ENCODE results near the gene PRKN.

Gene PRKN

GRCh38 chr6:161434921-161435747 is 1292.4 kb downstream of the PRKN start:
- no peak for DNase-seq (ENCODE audit: low read depth)
- TF ChIP-seq MAX (IDR thresholded peaks at IDR 0.05; ENCODE audit: low read depth, low read length) (no peak), MYC (IDR thresholded peaks at IDR 0.05; ENCODE audit: low read depth, low read length) (no peak), POLR2A (IDR thresholded peaks at IDR 0.05; ENCODE audit: extremely low read depth, insufficient read length) (no peak)
- TF ChIP-seq, protein P1, sequence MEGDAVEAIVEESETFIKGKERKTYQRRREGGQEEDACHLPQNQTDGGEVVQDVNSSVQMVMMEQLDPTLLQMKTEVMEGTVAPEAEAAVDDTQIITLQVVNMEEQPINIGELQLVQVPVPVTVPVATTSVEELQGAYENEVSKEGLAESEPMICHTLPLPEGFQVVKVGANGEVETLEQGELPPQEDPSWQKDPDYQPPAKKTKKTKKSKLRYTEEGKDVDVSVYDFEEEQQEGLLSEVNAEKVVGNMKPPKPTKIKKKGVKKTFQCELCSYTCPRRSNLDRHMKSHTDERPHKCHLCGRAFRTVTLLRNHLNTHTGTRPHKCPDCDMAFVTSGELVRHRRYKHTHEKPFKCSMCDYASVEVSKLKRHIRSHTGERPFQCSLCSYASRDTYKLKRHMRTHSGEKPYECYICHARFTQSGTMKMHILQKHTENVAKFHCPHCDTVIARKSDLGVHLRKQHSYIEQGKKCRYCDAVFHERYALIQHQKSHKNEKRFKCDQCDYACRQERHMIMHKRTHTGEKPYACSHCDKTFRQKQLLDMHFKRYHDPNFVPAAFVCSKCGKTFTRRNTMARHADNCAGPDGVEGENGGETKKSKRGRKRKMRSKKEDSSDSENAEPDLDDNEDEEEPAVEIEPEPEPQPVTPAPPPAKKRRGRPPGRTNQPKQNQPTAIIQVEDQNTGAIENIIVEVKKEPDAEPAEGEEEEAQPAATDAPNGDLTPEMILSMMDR (IDR thresholded peaks at IDR 0.05; ENCODE audit: low read depth, low read length): no peak
- H3K4me3 ChIP-seq (ENCODE audit: low read depth, low read length): no peak overlapping the region

DNA sequence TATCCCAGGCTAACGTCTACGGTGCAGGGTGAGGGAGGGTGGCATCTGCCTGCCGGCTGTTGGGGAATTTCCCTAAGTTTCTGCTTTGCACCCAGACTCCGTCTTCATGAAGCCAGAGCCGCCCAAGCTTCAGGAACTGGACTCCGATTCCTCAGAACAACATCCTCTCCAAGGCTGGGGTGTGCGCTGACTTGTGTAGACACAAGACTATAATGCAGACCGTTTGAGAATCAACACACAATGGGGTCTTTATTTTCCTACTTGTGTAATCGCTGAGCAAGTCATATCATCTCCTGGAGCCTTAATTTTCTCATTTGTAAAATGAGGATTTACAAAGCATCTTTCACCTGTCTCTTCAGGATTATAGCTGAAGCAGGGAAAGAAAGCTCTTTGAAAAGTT is 1293.2 kb downstream of the PRKN start:
- no peak for DNase-seq (ENCODE audit: low read depth)
- no peak overlapping the region for H3K4me3 ChIP-seq (ENCODE audit: low read depth, low read length)
- TF ChIP-seq POLR2A (IDR thresholded peaks at IDR 0.05; ENCODE audit: extremely low read depth, insufficient read length): no peak
- TF ChIP-seq MAX (IDR thresholded peaks at IDR 0.05; ENCODE audit: low read depth, low read length): no peak
- TF ChIP-seq, protein P1 (IDR thresholded peaks at IDR 0.05; ENCODE audit: low read depth, low read length): no peak
- no peak for TF ChIP-seq MYC (IDR thresholded peaks at IDR 0.05; ENCODE audit: low read depth, low read length)

DNA sequence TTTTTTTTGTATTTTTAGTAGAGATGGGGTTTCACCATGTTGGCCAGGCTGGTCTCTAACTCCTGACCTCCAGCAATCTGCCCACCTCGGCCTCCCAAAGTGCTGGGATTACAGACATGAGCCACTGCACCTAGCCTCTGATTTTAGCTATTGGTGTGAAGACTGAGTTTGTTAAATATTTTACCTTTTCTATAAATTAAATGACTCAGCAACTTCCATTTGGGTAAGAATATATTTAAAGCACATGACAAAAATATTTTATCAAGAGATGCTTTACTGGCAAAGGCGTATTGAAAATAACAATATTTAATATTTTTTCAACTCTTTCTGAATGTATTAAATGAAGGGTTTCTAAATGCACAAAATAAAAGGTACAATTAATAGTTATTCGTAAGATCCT is 1295.0 kb downstream of the PRKN start:
- no peak overlapping the region for H3K4me3 ChIP-seq (ENCODE audit: low read depth, low read length)
- no peak for DNase-seq (ENCODE audit: low read depth)
- TF ChIP-seq, protein P1 (IDR thresholded peaks at IDR 0.05; ENCODE audit: low read depth, low read length): no peak
- no peak for TF ChIP-seq MAX (IDR thresholded peaks at IDR 0.05; ENCODE audit: low read depth, low read length)
- no peak for TF ChIP-seq MYC (IDR thresholded peaks at IDR 0.05; ENCODE audit: low read depth, low read length)
- no peak for TF ChIP-seq POLR2A (IDR thresholded peaks at IDR 0.05; ENCODE audit: extremely low read depth, insufficient read length)

DNA sequence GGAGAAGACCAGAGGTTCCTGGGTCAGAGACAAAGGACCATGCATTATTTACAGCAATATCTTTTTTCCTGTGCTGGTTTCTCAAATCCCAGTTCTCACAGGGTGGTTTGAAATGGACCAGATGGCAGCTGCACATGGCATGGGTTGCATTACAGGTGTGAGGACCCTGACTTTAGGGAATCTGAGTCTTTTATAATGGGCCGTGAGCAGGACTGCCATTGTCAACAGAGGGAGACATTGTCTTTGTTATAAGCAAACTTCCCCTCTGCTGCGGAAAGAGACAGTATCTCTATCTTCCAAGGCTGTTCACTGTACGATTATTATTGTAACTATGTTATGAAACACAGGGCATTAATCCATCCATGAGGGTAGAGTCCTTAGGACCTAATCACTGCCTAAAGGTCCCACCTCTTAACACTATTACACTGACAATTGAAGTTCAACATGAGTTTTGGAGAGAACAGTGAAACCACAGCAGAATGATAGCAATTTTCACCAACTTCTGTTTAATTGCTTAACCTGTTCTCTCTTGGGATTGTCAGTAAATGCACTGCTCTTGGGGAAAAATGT is 1297.6 kb downstream of the PRKN start:
- H3K4me3 ChIP-seq (ENCODE audit: low read depth, low read length): no peak overlapping the region
- peak; percentile 43; the same call in 1 of the 2 replicates for TF ChIP-seq MAX (IDR thresholded peaks at IDR 0.05; ENCODE audit: low read depth, low read length)
- TF ChIP-seq MYC (IDR thresholded peaks at IDR 0.05; ENCODE audit: low read depth, low read length): no peak
- TF ChIP-seq, protein P1 (IDR thresholded peaks at IDR 0.05; ENCODE audit: low read depth, low read length): peak; percentile 31
- DNase-seq (ENCODE audit: low read depth): peak; percentile 40

- no peak for TF ChIP-seq MYC (IDR thresholded peaks at IDR 0.05; ENCODE audit: low read depth, low read length)
- TF ChIP-seq, protein P1 (IDR thresholded peaks at IDR 0.05; ENCODE audit: low read depth, low read length): no peak
- TF ChIP-seq POLR2A (IDR thresholded peaks at IDR 0.05; ENCODE audit: extremely low read depth, insufficient read length): no peak
- no peak for TF ChIP-seq MAX (IDR thresholded peaks at IDR 0.05; ENCODE audit: low read depth, low read length)
- no peak overlapping the region for H3K4me3 ChIP-seq (ENCODE audit: low read depth, low read length)
- no peak for DNase-seq (ENCODE audit: low read depth)
Observed at GRCh38 chr6:161424421-161424820, 1303.1 kb downstream of the PRKN start.
